HG03139 (cell line): ENCODE results near the gene LTBR.

ENCODE experiments used
- ATAC-seq: cut with Tn5 transposase; IDR thresholded peaks from one replicate; pipeline ENCODE4 v1.9.1; 2021; ENCODE audit not compliant: unreplicated experiment

Gene LTBR

GRCh38 chr12:6346235-6346832, 37.6 kb upstream of the LTBR start:
- no peak for ATAC-seq

DNA sequence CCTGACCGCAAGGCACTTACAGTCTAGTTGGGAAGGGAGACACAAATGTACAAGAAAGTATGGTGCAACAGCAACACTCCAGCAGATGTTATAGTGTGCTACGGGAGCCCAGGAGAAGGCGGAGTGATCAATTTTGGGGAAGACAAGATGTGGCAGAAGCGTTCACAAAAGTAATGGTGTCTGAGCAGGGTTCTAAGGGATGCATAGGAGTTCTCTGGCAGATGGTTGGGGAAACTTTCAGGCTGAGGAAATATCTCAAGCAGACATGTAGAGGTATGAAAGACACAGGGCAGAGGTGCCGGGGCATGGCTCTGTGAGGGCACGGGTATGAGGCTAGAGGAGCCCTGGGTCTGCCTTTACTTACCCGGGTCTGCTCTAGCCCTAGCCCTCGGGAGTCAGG, 37.0 kb upstream of the LTBR start:
- no peak for ATAC-seq

DNA sequence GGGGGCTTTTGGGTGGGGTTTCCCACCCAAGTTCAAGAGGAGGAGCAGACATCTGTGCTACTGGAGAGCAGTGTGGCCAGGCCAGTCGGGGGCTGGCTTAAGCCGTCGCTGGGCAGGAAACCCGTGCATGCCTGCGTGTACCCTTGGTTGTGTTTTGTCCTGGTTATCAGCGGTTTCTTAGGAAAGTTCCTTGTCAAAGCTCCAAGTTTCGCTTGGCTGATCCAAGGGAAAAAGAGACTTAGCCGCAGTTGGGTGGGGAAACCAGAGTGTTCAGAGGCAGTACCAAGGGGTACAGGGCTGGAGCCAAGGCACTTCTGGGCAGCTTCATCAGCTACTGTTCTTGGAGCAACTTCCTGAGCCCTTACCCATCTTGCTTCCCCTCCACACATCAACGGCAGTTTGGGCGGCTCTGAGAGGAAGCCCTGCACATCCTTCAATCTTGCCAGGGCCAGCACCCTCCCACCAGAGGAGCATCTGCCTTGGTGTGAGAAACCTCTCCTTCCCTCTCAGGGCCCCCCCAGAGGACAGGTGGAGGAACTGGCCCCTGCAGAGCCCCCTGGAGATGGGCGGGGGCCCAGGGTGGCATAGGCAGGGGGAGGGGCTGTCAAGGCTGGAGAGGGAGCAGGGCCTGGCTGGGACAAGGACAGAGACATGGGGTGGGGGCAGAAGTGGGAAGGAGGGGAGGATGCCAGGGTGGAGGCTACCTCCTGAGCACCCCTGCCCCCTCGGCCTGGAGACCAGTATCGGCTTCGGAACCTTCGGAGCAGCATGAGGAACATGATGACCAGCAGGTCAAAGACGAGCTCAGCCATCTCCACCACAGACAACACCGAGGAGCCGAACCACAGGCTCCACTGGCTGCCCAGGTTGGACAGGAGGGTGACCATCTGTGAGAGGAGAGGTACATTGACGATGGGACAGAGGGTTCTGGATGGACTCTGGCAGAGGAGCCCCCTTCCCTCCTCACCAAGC, 36.3 kb upstream of the LTBR start:
- ATAC-seq = no peak

GRCh38 chr12:6351622-6352021, 32.3 kb upstream of the LTBR start:
- ATAC-seq = no peak

- no peak for ATAC-seq
Measured at GRCh38 chr12:6352193-6353173, 31.5 kb upstream of the LTBR start.

- ATAC-seq = no peak
Measured at GRCh38 chr12:6354495-6355393, 29.2 kb upstream of the LTBR start.

GRCh38 chr12:6355491-6356373, 28.2 kb upstream of the LTBR start:
- ATAC-seq = no peak

DNA sequence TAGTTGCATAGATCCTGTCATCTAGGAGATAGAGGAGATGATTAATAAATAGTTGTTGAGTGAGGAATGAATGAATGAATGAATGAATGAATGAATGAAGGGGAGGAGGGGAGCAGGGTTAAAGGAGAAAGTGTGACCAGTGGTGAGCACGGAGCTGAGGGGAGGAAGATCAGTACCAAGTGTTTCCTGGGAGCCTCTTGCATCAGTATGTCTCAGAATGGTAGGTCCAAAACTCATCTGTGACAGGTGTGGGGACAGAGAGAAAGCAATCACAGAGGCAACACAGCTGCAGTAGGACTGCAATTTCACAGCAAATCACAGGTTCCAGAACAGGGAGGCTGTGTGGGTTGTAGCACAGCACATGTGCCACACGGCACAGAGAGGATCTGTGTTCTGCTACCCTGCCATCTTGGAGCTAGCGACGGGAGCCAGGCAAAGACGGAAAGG, 27.6 kb upstream of the LTBR start:
- no peak for ATAC-seq

GRCh38 chr12:6358881-6359280, 25.1 kb upstream of the LTBR start:
- ATAC-seq = no peak

DNA sequence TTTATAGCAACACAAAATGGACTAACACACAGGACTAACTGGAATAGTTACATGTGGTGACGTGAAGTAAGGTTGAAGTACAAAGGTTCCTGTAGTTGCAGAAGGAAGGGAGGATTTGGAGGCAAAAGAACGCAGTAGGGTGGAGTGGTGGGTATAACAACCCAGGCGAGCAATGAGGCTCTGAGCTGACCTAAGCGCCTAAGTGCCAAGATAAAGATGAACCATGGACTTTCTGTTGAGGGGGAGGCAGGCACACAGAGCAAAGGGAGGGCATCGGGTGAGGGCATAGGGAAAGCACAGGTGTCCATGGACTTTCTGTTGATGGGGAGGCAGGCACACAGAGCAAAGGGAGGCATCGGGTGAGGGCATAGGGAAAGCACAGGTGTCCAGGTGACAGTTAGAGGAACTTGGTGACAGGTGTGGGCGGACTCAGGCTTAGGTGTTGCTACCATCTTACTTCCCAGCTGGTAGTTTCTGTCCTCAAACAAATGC, 23.8 kb upstream of the LTBR start:
- no peak for ATAC-seq

DNA sequence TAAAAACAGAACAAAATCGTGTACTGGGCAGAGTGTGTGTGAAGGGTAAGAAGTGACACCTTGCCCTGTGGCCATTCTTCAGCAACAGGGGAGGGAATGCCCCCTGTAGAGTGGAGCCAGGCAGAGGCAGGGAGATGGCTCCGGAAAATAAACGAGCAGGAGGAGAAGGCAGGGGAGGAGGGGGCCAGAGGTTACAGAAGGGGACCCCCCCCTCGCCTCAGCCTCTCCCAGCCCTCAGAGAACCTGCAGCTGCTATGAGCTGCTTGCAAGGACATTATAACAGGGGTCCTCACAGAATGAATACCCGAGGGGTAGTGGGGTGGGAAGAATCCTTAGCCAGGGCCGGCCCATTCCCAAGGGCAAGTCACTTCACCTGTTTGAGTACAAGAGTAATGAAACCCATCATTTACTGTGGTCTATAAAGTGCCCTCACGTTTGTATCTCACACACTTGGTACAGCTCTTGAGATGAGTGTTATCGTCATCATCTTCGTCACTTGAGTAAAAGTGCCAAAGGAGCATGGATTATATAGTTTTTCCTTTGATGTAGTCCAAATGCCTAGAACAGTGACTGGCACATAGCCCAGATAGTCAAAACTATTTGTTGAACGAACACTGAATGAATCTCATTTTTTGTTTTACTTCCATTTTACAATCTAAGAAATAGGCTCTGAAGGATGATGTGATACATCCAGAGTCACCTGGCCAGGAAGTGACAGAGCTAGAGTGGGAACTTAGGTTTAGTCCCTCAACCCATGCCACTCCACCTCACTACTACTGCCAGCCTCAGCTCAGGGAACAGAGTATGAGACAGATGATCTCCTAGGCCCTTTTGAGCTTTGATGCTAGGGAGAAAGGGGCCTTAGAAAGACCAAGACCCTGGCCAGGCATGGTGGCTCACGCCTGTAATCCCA, 23.1 kb upstream of the LTBR start:
- no peak for ATAC-seq

DNA sequence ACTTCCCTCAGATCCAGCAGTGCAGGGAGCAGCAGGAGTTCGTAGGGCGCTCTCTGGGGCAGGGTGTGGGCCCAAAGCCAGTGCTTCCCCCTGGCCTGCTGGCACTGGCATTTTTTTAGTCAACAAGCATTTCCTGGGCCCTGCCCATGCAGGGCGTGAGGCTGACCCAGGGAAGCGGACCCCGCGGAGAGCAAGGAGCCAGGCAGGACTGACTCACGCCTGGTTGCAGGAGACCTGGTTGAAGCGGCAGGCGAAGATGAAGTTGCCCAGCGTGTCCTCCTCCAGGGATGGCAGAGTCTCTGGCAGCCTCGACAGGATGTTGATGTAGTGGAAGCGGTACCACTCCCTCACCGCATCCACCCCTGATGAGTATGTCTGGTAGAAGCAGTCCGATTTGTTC, 22.1 kb upstream of the LTBR start:
- ATAC-seq = no peak

DNA sequence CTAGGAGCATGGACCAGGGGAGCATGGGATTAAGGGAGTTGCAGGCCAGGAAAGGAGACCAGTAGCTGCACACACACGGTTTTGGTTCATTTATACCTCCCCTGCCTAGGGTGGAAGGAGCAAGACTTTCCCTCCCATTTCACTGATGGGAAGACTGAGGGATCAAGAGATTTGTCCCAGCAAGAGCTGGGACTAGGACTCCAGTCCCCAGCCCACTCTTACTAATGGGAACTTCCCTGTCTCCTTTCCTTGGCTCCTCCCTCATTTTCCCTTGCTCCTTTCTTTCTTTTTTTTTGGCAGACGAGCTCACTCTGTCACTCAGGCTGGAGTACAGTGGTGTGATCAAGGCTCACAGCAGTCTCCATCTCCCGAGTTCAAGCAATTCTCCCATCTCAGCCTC, 21.6 kb upstream of the LTBR start:
- no peak for ATAC-seq

DNA sequence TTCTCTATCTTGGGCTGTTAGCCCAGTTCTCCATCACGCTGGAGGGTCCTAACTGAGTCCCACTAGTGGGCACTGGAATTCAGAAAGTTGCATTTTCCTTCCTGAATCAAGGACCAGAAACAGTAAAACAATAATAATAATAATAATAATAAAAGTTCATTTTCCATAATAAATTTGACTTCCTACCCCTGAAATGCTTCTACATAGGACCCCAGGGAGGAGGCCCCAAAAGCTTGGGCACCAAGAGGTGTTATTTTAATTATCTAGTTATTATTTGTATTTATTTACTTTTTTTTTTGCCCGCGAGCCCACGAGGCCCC, 21.0 kb upstream of the LTBR start:
- no peak for ATAC-seq

GRCh38 chr12:6363330-6364043, 20.5 kb upstream of the LTBR start:
- ATAC-seq = no peak

DNA sequence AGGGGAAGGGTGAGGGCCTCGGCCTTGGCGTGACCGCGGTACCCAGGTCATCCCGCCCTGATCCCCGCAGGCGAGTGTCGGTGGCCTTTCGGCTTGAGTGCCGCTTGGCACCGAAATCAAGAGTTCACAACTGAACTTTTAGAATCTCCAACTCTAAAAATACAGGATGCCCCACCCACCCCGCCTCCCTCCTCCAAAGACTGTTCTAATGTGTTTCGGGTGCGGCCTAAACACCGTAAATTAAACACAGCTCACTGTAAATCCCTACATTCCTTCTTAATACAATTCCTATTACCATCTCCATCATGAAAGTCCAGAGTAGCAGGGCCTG, 20.0 kb upstream of the LTBR start:
- ATAC-seq = no peak

GRCh38 chr12:6367065-6367968, 16.6 kb upstream of the LTBR start:
- ATAC-seq = no peak
